GM12878 (cell line): ENCODE measurements around the gene TSC22D4. TPM values are rescaled to one million over a fixed set of nuclear protein-coding genes. Genes with fewer than 3 reads are reported as not detected.

Experiments
- ATAC-seq: fragments of 200-7000 bp; cut with Tn5 transposase; 3 replicates; pipeline ENCODE4 v1.9.1; 2020; ENCODE audit warnings: mild to moderate bottlenecking, moderate library complexity
- BruUV-seq: library from RNA; stranded (reverse); fragments of 400-500 nt; replicated peaks from 2 replicates; lab custom pipeline; 2021; lab: Mats Ljungman, UMichigan
- CTCF ChIA-PET: fragments of 300-600 bp; sonication (Branson Sonifier 250); formaldehyde crosslinking; extraction: SDS; loops from one replicate; lab custom pipeline; 2021; ENCODE audit warnings: inconsistent platforms; lab: Yijun Ruan, JAX
- POLR2A ChIA-PET: fragments of 350-600 bp; formaldehyde crosslinking; extraction: SDS; loops from one replicate; lab custom pipeline; 2021; ENCODE audit warnings: inconsistent platforms; lab: Charles Lee
- RAD21 ChIA-PET: fragments of 300-600 bp; sonication (Branson Sonifier 250); formaldehyde crosslinking; loops from one replicate; lab custom pipeline; 2023; ENCODE audit warnings: antibody characterized with exemption; ENCODE audit not compliant: unreplicated experiment; lab: Charles Lee
- SMC1A ChIA-PET: fragments of 300-600 bp; sonication (Branson Sonifier 250); formaldehyde crosslinking; loops from one replicate; lab custom pipeline; 2023; ENCODE audit not compliant: unreplicated experiment, uncharacterized antibody; lab: Charles Lee
- DNase-seq: peaks from one replicate; pipeline ENCODE4 v3.0.0-alpha.2; 2011; ENCODE audit warnings: low read depth, low spot score
- FAIRE-seq: peaks from 3 replicates; lab custom pipeline; 2011; peaks lifted over from hg19 to GRCh38; lab: Jason Lieb, UNC
- H2AFZ ChIP-seq: 2 replicates; pipeline ENCODE4 v1.6.0; 2011; ENCODE audit warnings: low read depth, low read length, control low read depth; ENCODE audit not compliant: control insufficient read depth
- H3K27ac ChIP-seq: 2 replicates; pipeline ENCODE4 v1.5.1; 2011; ENCODE audit warnings: control low read depth; ENCODE audit not compliant: control insufficient read depth, insufficient read depth
- H3K27me3 ChIP-seq, 2 experiments: replicated peaks in 1 of 2; 2 replicates each; pipeline versions ENCODE4 v1.6.0 to v1.6.1; 2011; ENCODE audit warnings: low read length in 1 of 2; ENCODE audit not compliant: control insufficient read depth in 2 of 2, insufficient read depth in 2 of 2
- H3K36me3 ChIP-seq, 2 experiments: 2 replicates each; pipeline ENCODE4 v1.5.1; 2011; ENCODE audit warnings: low read length in 1 of 2; ENCODE audit not compliant: control insufficient read depth in 2 of 2, insufficient read depth in 2 of 2
- H3K4me1 ChIP-seq: 2 replicates; pipeline ENCODE4 v1.6.1; 2011; ENCODE audit warnings: mild to moderate bottlenecking, low read length, moderate library complexity, mixed read lengths; ENCODE audit not compliant: control insufficient read depth, insufficient read depth
- H3K4me2 ChIP-seq: 2 replicates; pipeline ENCODE4 v1.6.0; 2011; ENCODE audit warnings: control low read depth; ENCODE audit not compliant: control insufficient read depth, insufficient read depth
- H3K4me3 ChIP-seq: fragments of 200-600 bp; sonication (generic); 2 replicates; pipeline ENCODE4 v1.5.1; 2016
- H3K79me2 ChIP-seq: 2 replicates; pipeline ENCODE4 v1.6.0; 2011; ENCODE audit warnings: low read length; ENCODE audit not compliant: control insufficient read depth, insufficient read depth
- H3K9ac ChIP-seq: 2 replicates; pipeline ENCODE4 v1.8.0; 2011; ENCODE audit warnings: low read length, control low read depth, mixed read lengths; ENCODE audit not compliant: control insufficient read depth, insufficient read depth
- H3K9me3 ChIP-seq: replicated peaks from 3 replicates; pipeline ENCODE4 v1.5.1; 2011; ENCODE audit warnings: mild to moderate bottlenecking, low read length; ENCODE audit not compliant: control insufficient read depth, insufficient read depth
- H4K20me1 ChIP-seq: 2 replicates; pipeline ENCODE4 v1.6.0; 2011; ENCODE audit not compliant: control insufficient read depth, insufficient read depth
- BCL11A ChIP-seq: IDR thresholded peaks from 2 replicates; pipeline ENCODE4 v1.6.1; 2011; ENCODE audit warnings: low read depth, low read length
- CHD4 ChIP-seq: fragments of 200-600 bp; sonication (generic); IDR thresholded peaks from 2 replicates; pipeline ENCODE4 v1.6.1; 2016; ENCODE audit warnings: mild to moderate bottlenecking
- CREB1 ChIP-seq: IDR thresholded peaks from 2 replicates; pipeline ENCODE4 v1.6.1; 2012; ENCODE audit warnings: low read depth, mild to moderate bottlenecking, inconsistent platforms
- DPF2 ChIP-seq: fragments of 450-650 bp; IDR thresholded peaks from 2 replicates; pipeline ENCODE4 v1.6.1; 2017; ENCODE audit warnings: mild to moderate bottlenecking
- ESRRA ChIP-seq: IDR thresholded peaks from 2 replicates; pipeline ENCODE4 v1.6.1; 2012; ENCODE audit warnings: mild to moderate bottlenecking, low read length, improper control_type of control experiment
- FOS ChIP-seq: IDR thresholded peaks from 3 replicates; pipeline ENCODE4 v1.6.1; 2011; ENCODE audit warnings: borderline replicate concordance; ENCODE audit not compliant: insufficient read length; ENCODE audit errors: extremely low read depth
- KDM1A ChIP-seq: fragments of 200-600 bp; sonication (generic); IDR thresholded peaks from 2 replicates; pipeline ENCODE4 v1.6.1; 2016; ENCODE audit warnings: borderline replicate concordance
- MEF2B ChIP-seq: fragments of 450-650 bp; IDR thresholded peaks from 2 replicates; pipeline ENCODE4 v1.6.1; 2018; ENCODE audit warnings: mild to moderate bottlenecking, moderate library complexity; ENCODE audit not compliant: partially characterized antibody, poor library complexity, severe bottlenecking
- POLR2AphosphoS5 ChIP-seq: IDR thresholded peaks from 2 replicates; pipeline ENCODE4 v1.6.1; 2011; ENCODE audit warnings: mild to moderate bottlenecking, low read length, inconsistent platforms
- RBBP5 ChIP-seq: fragments of 200-600 bp; sonication (generic); conservative IDR thresholded peaks from 2 replicates; pipeline ENCODE4 v1.6.1; 2016
- ZNF687 ChIP-seq: fragments of 450-650 bp; IDR thresholded peaks from 2 replicates; pipeline ENCODE4 v1.6.1; 2017; ENCODE audit warnings: mild to moderate bottlenecking, moderate library complexity
- WGBS: methylation state at CpG from one replicate; pipeline ENCODE4 v1.1.6; 2016; ENCODE audit warnings: low lambda C conversion rate; ENCODE audit not compliant: insufficient replicate concordance, insufficient coverage; ENCODE audit errors: missing lambda C conversion rate; 5-methylcytosine and 5-hydroxymethylcytosine counted together
- in situ Hi-C: fragments of 300-500 bp; cut with MboI; formaldehyde crosslinking; loops from 9 replicates; pipeline ENCODE4 v1.14.3; 2018; ENCODE audit warnings: mixed read lengths
- intact Hi-C: fragments of 100-400 bp; cut with micrococcal nuclease; formaldehyde crosslinking; loops from one replicate; pipeline ENCODE4 v1.14.2; 2022; ENCODE audit not compliant: unreplicated experiment
- polyA plus RNA-seq, 11 experiments: library from polyadenylated mRNA; depleted of rRNA in 4 of 11; unstranded in 6 of 11; stranded (reverse) in 5 of 11; fragments of >200 nt; fragmentation: Nextera tagmentation in 4 of 11; fragmentation: Illumina TruSeq in 1 of 11; extraction: Ambion mirVana in 4 of 11; extraction: Trizol in 1 of 11; gene quantifications; 1 replicate in 1 of 11; 2 replicates in 10 of 11; pipeline versions ENCODE4 v1.2.1 to v1.2.3, GENCODE V29; 2011 to 2016; ENCODE audit warnings: inconsistent platforms in 2 of 11, missing spikeins in 2 of 11, low read depth in 1 of 11
- total RNA-seq, 4 experiments: library from RNA; depleted of rRNA in 3 of 4; stranded (reverse); fragments of >200 nt in 3 of 4; fragmentation: Illumina TruSeq in 1 of 4; extraction: Trizol in 1 of 4; gene quantifications; 2 replicates each; pipeline versions ENCODE4 v1.2.1 to v1.2.3, GENCODE V29; 2013 to 2021

Gene TSC22D4
- total and polyA plus RNA-seq, 10 of the 15 experiments (the other 5 are each of a cell fraction or from before 2014, with no cell fraction given): 0.50 to 65.7 (median 24.4) TPM

- no peak overlapping the region for H3K4me3 ChIP-seq
- no peak overlapping the region for H3K27ac ChIP-seq
- H3K27me3 ChIP-seq: no peaks in the 10 kb centered on the region
- POLR2A ChIA-PET: interaction anchor here (1.1 to 1.7 kb wide), 3 partner anchors 11 to 21 kb away, joined by 4 to 6 read pairs (median 5); partner anchors contain the start of gene MEPCE
- WGBS: 73% methylated on average over 9 of the region's 9 CpGs
- BruUV-seq: no TSS peak
- H4K20me1 ChIP-seq: no peaks in the 10 kb centered on the region
- no peaks in the 10 kb centered on the region for H3K79me2 ChIP-seq
- intact Hi-C loops (no loop called here), in situ Hi-C loops (no loop called here)
- FAIRE-seq (no peak), ATAC-seq (no peak), DNase-seq (no peak)
- H3K4me2 ChIP-seq: no peak overlapping the region
- H3K4me1 ChIP-seq: peaks cover 14% of the 10 kb centered on the region
- SMC1A ChIA-PET: interaction anchor here (1.3 kb wide), 1 partner anchor 11 kb away, joined by 6 read pairs; no protein-coding TSS in a partner anchor
- H2AFZ ChIP-seq: no peak overlapping the region
- H3K9me3 ChIP-seq: no peaks in the 10 kb centered on the region
- TF ChIP-seq KDM1A: no peak
- no peaks in the 10 kb centered on the region; a peak in 1 of 4 replicates for H3K36me3 ChIP-seq
- H3K9ac ChIP-seq: no peak overlapping the region
- RAD21 ChIA-PET: no interaction called here
- CTCF ChIA-PET: interaction anchor here (1.0 to 1.4 kb wide), 3 partner anchors 9 to 39 kb away, joined by 3 read pairs; no protein-coding TSS in a partner anchor
Measured at GRCh38 chr7:100443096-100443840, 35.7 kb downstream of the TSC22D4 start.

GRCh38 chr7:100441641-100442535 is 37.1 kb downstream of the TSC22D4 start:
- ChIA-PET CTCF (interaction anchor here (0.6 to 1.5 kb wide), 2 partner anchors 9 to 12 kb away, joined by 3 to 5 read pairs; partner anchors contain the start of gene MEPCE), RAD21 (no interaction called here), POLR2A (interaction anchor here (1.4 kb wide), 2 partner anchors 12 kb away, joined by 5 to 7 read pairs; partner anchors contain the start of gene MEPCE), SMC1A (no interaction called here)
- H2AFZ ChIP-seq: no peak overlapping the region
- BruUV-seq: no TSS peak
- no peaks in the 10 kb centered on the region for H3K27me3 ChIP-seq
- H3K36me3 ChIP-seq: no peaks in the 10 kb centered on the region; a peak in 1 of 4 replicates
- H3K79me2 ChIP-seq: no peaks in the 10 kb centered on the region
- intact Hi-C loops: no loop called here
- no peak overlapping the region for H3K4me3 ChIP-seq
- no peak for FAIRE-seq
- in situ Hi-C loops: no loop called here
- H3K9ac ChIP-seq: no peak overlapping the region
- no peaks in the 10 kb centered on the region for H4K20me1 ChIP-seq
- no peak; the same call in 2 of the 3 replicates for ATAC-seq
- 66% methylated on average over 11 of the region's 11 CpGs for WGBS
- H3K27ac ChIP-seq: no peak overlapping the region
- peaks cover 14% of the 10 kb centered on the region for H3K4me1 ChIP-seq
- H3K4me2 ChIP-seq: no peak overlapping the region
- no peaks in the 10 kb centered on the region for H3K9me3 ChIP-seq
- no peak for DNase-seq
- TF ChIP-seq DPF2: no peak
- no peak for TF ChIP-seq FOS
- no peak for TF ChIP-seq ZNF687
- no peak for TF ChIP-seq CREB1
- TF ChIP-seq BCL11A: no peak
- TF ChIP-seq MEF2B: no peak
- TF ChIP-seq RBBP5: no peak
- no peak for TF ChIP-seq CHD4
- no peak for TF ChIP-seq ESRRA
- TF ChIP-seq POLR2AphosphoS5: no peak
